HEK293 (cell line): ENCODE measurements around the gene ADAMTS19.

Experiments used
- CTCF ChIA-PET: fragments of 350-600 bp; formaldehyde crosslinking; extraction: SDS; loops from one replicate; lab custom pipeline; 2021; ENCODE audit warnings: antibody characterized with exemption; lab: Yijun Ruan, JAX
- POLR2A ChIA-PET: fragments of 300-600 bp; formaldehyde crosslinking; extraction: SDS; loops from one replicate; lab custom pipeline; 2020; ENCODE audit warnings: antibody characterized with exemption, inconsistent platforms; lab: Yijun Ruan, JAX
- H3K27ac ChIP-seq: fragments of 200-500 bp; sonication (Bioruptor generic); 2 replicates; pipeline ENCODE4 v1.5.1; 2014; ENCODE audit warnings: low read depth, low read length, control low read depth, inconsistent platforms; ENCODE audit errors: extremely low read depth
- H3K36me3 ChIP-seq, 2 experiments: fragments of 200-500 bp in 1 of 2; sonication (Bioruptor generic) in 1 of 2; 1 replicate in 1 of 2; 2 replicates in 1 of 2; pipeline ENCODE4 v1.5.1; 2014 to 2017; ENCODE audit warnings: inconsistent platforms in 2 of 2, low read length in 2 of 2; ENCODE audit not compliant: control insufficient read depth in 2 of 2, insufficient read depth in 1 of 2
- H3K4me1 ChIP-seq: fragments of 200-500 bp; sonication (Bioruptor generic); 2 replicates; pipeline ENCODE4 v1.5.1; 2014; ENCODE audit warnings: mild to moderate bottlenecking, low read length, inconsistent platforms; ENCODE audit not compliant: control insufficient read depth, insufficient read depth
- H3K4me3 ChIP-seq: 2 replicates; pipeline ENCODE4 v1.5.1; 2011; ENCODE audit warnings: low read depth, mild to moderate bottlenecking, control low read depth, low read length, moderate library complexity
- H3K9me3 ChIP-seq: fragments of 200-500 bp; sonication (Bioruptor generic); 2 replicates; pipeline ENCODE4 v1.5.1; 2014; ENCODE audit warnings: low read depth, low read length, inconsistent platforms; ENCODE audit not compliant: control insufficient read depth, insufficient read depth
- AEBP2 ChIP-seq: fragments of 450-650 bp; formaldehyde crosslinking; IDR thresholded peaks from 2 replicates; pipeline ENCODE4 v1.5.1; 2016; ENCODE audit warnings: missing biosample characterization, missing genetic modification characterization, borderline replicate concordance
- BCL11B ChIP-seq: fragments of 450-650 bp; formaldehyde crosslinking; IDR thresholded peaks from 2 replicates; pipeline ENCODE4 v1.5.1; 2016; ENCODE audit warnings: low read depth, missing biosample characterization, missing genetic modification characterization
- CTCF ChIP-seq: fragments of 450-650 bp; formaldehyde crosslinking; IDR thresholded peaks from 2 replicates; pipeline ENCODE4 v1.5.1; 2016; ENCODE audit warnings: missing biosample characterization, missing genetic modification characterization
- FEZF1 ChIP-seq: fragments of 450-650 bp; formaldehyde crosslinking; IDR thresholded peaks from 2 replicates; pipeline ENCODE4 v1.5.1; 2016; ENCODE audit warnings: missing biosample characterization, missing genetic modification characterization
- OSR2 ChIP-seq: fragments of 450-650 bp; formaldehyde crosslinking; IDR thresholded peaks from 2 replicates; pipeline ENCODE4 v1.5.1; 2016; ENCODE audit warnings: missing biosample characterization, missing genetic modification characterization
- PRDM4 ChIP-seq: fragments of 450-650 bp; formaldehyde crosslinking; IDR thresholded peaks from 2 replicates; pipeline ENCODE4 v1.5.1; 2017; ENCODE audit warnings: missing biosample characterization, missing genetic modification characterization
- RBAK ChIP-seq: fragments of 450-650 bp; formaldehyde crosslinking; IDR thresholded peaks from 2 replicates; pipeline ENCODE4 v1.5.1; 2016; ENCODE audit warnings: missing biosample characterization, missing genetic modification characterization
- SETDB1 ChIP-seq: IDR thresholded peaks from one replicate; pipeline ENCODE4 v1.6.1; 2017; ENCODE audit warnings: mild to moderate bottlenecking, low read length, moderate library complexity, mixed read lengths; ENCODE audit not compliant: insufficient read length
- TCF7L2 ChIP-seq: IDR thresholded peaks from 2 replicates; pipeline ENCODE4 v1.6.1; 2011; ENCODE audit warnings: low read depth, mild to moderate bottlenecking, inconsistent platforms, low read length, moderate library complexity, borderline replicate concordance
- ZBTB20 ChIP-seq: fragments of 450-650 bp; formaldehyde crosslinking; IDR thresholded peaks from 2 replicates; pipeline ENCODE4 v1.5.1; 2016; ENCODE audit warnings: missing biosample characterization, missing genetic modification characterization
- ZBTB21 ChIP-seq: fragments of 450-650 bp; formaldehyde crosslinking; IDR thresholded peaks from 2 replicates; pipeline ENCODE4 v1.5.1; 2017; ENCODE audit warnings: missing biosample characterization, missing genetic modification characterization
- ZFP3 ChIP-seq: fragments of 450-650 bp; formaldehyde crosslinking; IDR thresholded peaks from 2 replicates; pipeline ENCODE4 v1.5.1; 2016; ENCODE audit warnings: low read depth, missing biosample characterization, missing genetic modification characterization
- ZFP69B ChIP-seq: fragments of 450-650 bp; formaldehyde crosslinking; IDR thresholded peaks from 2 replicates; pipeline ENCODE4 v1.5.1; 2016; ENCODE audit warnings: missing biosample characterization, missing genetic modification characterization
- ZNF133 ChIP-seq: fragments of 450-650 bp; formaldehyde crosslinking; IDR thresholded peaks from 2 replicates; pipeline ENCODE4 v1.5.1; 2016; ENCODE audit warnings: missing biosample characterization, missing genetic modification characterization
- ZNF169 ChIP-seq: fragments of 450-650 bp; formaldehyde crosslinking; IDR thresholded peaks from 2 replicates; pipeline ENCODE4 v1.5.1; 2016; ENCODE audit warnings: missing biosample characterization, missing genetic modification characterization
- ZNF174 ChIP-seq: fragments of 450-650 bp; formaldehyde crosslinking; IDR thresholded peaks from 2 replicates; pipeline ENCODE4 v1.5.0; 2017; ENCODE audit warnings: missing biosample characterization, mild to moderate bottlenecking, missing genetic modification characterization
- ZNF175 ChIP-seq: fragments of 450-650 bp; formaldehyde crosslinking; IDR thresholded peaks from 2 replicates; pipeline ENCODE4 v1.5.1; 2016; ENCODE audit warnings: missing biosample characterization, missing genetic modification characterization
- ZNF248 ChIP-seq: fragments of 450-650 bp; formaldehyde crosslinking; IDR thresholded peaks from 2 replicates; pipeline ENCODE4 v1.5.1; 2017; ENCODE audit warnings: missing biosample characterization, missing genetic modification characterization
- ZNF37A ChIP-seq: fragments of 450-650 bp; IDR thresholded peaks from 2 replicates; pipeline ENCODE4 v1.5.1; 2018; ENCODE audit warnings: missing biosample characterization, missing genetic modification characterization
- ZNF423 ChIP-seq: fragments of 450-650 bp; formaldehyde crosslinking; IDR thresholded peaks from 2 replicates; pipeline ENCODE4 v1.5.1; 2016; ENCODE audit warnings: missing biosample characterization, missing genetic modification characterization
- ZNF488 ChIP-seq: fragments of 450-650 bp; formaldehyde crosslinking; IDR thresholded peaks from 2 replicates; pipeline ENCODE4 v1.5.1; 2016; ENCODE audit warnings: missing biosample characterization, missing genetic modification characterization
- ZNF529 ChIP-seq: fragments of 450-650 bp; formaldehyde crosslinking; IDR thresholded peaks from 2 replicates; pipeline ENCODE4 v1.5.1; 2017; ENCODE audit warnings: missing genetic modification characterization, missing biosample characterization; ENCODE audit not compliant: insufficient replicate concordance
- ZNF549 ChIP-seq: fragments of 450-650 bp; IDR thresholded peaks from 2 replicates; pipeline ENCODE4 v1.5.1; 2018; ENCODE audit warnings: missing biosample characterization, missing genetic modification characterization, mild to moderate bottlenecking, inconsistent platforms, moderate library complexity
- ZNF571 ChIP-seq: fragments of 450-650 bp; formaldehyde crosslinking; IDR thresholded peaks from 2 replicates; pipeline ENCODE4 v1.5.0; 2017; ENCODE audit warnings: missing biosample characterization, missing genetic modification characterization
- ZNF704 ChIP-seq: fragments of 450-650 bp; formaldehyde crosslinking; IDR thresholded peaks from 2 replicates; pipeline ENCODE4 v1.5.1; 2016; ENCODE audit warnings: missing biosample characterization, missing genetic modification characterization
- ZNF768 ChIP-seq: fragments of 450-650 bp; formaldehyde crosslinking; IDR thresholded peaks from 2 replicates; pipeline ENCODE4 v1.5.1; 2018; ENCODE audit warnings: missing biosample characterization, mild to moderate bottlenecking, missing genetic modification characterization
- ZNF776 ChIP-seq: fragments of 450-650 bp; formaldehyde crosslinking; IDR thresholded peaks from 2 replicates; pipeline ENCODE4 v1.5.0; 2017; ENCODE audit warnings: missing biosample characterization, missing genetic modification characterization, borderline replicate concordance
- ZNF785 ChIP-seq: fragments of 450-650 bp; formaldehyde crosslinking; IDR thresholded peaks from 2 replicates; pipeline ENCODE4 v1.5.1; 2016; ENCODE audit warnings: missing biosample characterization, missing genetic modification characterization

The ADAMTS19 gene

GRCh38 chr5:129639331-129639730 lies 179.2 kb downstream of the ADAMTS19 start:
- ChIA-PET POLR2A (no interaction called here), CTCF (interaction anchor here (0.7 kb wide), 1 partner anchor 9 kb away, joined by 4 read pairs; no protein-coding TSS in a partner anchor)
- Histone ChIP-seq H3K4me3 (no peak overlapping the region), H3K9me3 (no peaks in the 10 kb centered on the region), H3K27ac (no peak overlapping the region), H3K4me1 (peaks cover 4% of the 10 kb centered on the region; the same call in 1 of the 2 replicates), H3K36me3 (no peaks in the 10 kb centered on the region)
- TF ChIP-seq OSR2 (tag by site-specific recombination) = no peak
- no peak for TF ChIP-seq AEBP2 (tag by site-specific recombination)
- no peak for TF ChIP-seq FEZF1 (tag by site-specific recombination)
- no peak for TF ChIP-seq SETDB1
- no peak for TF ChIP-seq ZNF549
- no peak for TF ChIP-seq ZNF704
- TF ChIP-seq ZFP3 (tag by site-specific recombination) = no peak
- TF ChIP-seq ZNF37A (tag by site-specific recombination) = no peak
- no peak for TF ChIP-seq ZNF174 (tag by site-specific recombination)
- TF ChIP-seq ZNF133 = no peak
- TF ChIP-seq ZNF423 (tag by site-specific recombination) = no peak
- no peak for TF ChIP-seq ZFP69B (tag by site-specific recombination)
- no peak for TF ChIP-seq TCF7L2
- no peak for TF ChIP-seq ZNF488 (tag by site-specific recombination)
- no peak for TF ChIP-seq ZBTB21 (tag by site-specific recombination)
- TF ChIP-seq ZNF529 (tag by site-specific recombination) = no peak

- TF ChIP-seq ZNF248 (tag by site-specific recombination) = no peak
- no peak for TF ChIP-seq ZNF785 (tag by site-specific recombination)
- TF ChIP-seq PRDM4 (tag by site-specific recombination) = no peak
- no peak for TF ChIP-seq BCL11B (tag by site-specific recombination)
- TF ChIP-seq ZNF175 = no peak
- TF ChIP-seq ZNF571 (tag by site-specific recombination) = no peak
- TF ChIP-seq ZNF169 (tag by site-specific recombination) = no peak
- TF ChIP-seq RBAK (tag by site-specific recombination) = no peak
- TF ChIP-seq CTCF (tag by site-specific recombination) = no peak
- no peak for TF ChIP-seq ZNF768
- TF ChIP-seq ZBTB20 (tag by site-specific recombination) = no peak
- no peak for TF ChIP-seq ZNF776
- no peak overlapping the region for H3K27ac ChIP-seq
- no peak overlapping the region for H3K4me3 ChIP-seq
- no peaks in the 10 kb centered on the region for H3K9me3 ChIP-seq
- CTCF ChIA-PET = interaction anchor here (0.8 kb wide), 1 partner anchor 12 kb away, joined by 3 read pairs; no protein-coding TSS in a partner anchor
- POLR2A ChIA-PET = no interaction called here
- H3K36me3 ChIP-seq = no peaks in the 10 kb centered on the region
- H3K4me1 ChIP-seq = peaks cover 4% of the 10 kb centered on the region
These were observed 192.4 kb downstream of the ADAMTS19 start for GRCh38 chr5:129652349-129653056.
